Measurements from ENCODE around the gene FHL5. TPM values are rescaled to one million over a fixed set of nuclear protein-coding genes. Genes with fewer than 3 reads are reported as not detected.

Gene FHL5
- total and polyA plus RNA-seq, 2 donors (not counting 1 experiment from before 2014, with no cell fraction given): not detected

DNA sequence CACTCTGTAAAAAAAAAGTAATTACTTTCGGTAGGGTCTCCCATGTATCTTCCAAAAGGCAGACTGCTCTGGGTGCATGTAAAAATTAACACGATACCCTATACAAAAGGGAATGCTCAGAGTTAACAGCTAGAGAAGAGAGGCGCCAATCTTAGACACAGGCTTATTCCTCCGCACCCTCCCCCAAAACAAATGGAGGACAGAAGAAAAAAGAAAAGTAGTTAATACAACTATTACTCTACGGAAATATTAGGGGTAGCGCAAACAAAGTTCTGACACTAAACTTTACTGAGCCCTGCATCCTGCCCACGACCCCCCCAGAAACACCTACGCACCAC, 41.7 kb upstream of the FHL5 start:
- Histone ChIP-seq H3K4me2 (replicated peaks; ENCODE audit: low read depth, low read length, poor library complexity, severe bottlenecking) (peak overlapping the region; percentile 85), H4K20me1 (ENCODE audit: control insufficient read depth, insufficient read depth, low read length, poor library complexity, severe bottlenecking) (no peaks in the 10 kb centered on the region), H3K4me3 (ENCODE audit: control extremely low read depth in 1 of 5, extremely low read depth in 1 of 5, insufficient read depth in 1 of 5, low read depth in 2 of 5, low read length in 4 of 5) (peak overlapping the region; percentile 86 to 96 (median 93)), H3K9me3 (ENCODE audit: control extremely low read depth in 1 of 3, control insufficient read depth in 2 of 3, insufficient read depth in 1 of 3, low read length in 2 of 3) (no peaks in the 10 kb centered on the region), H3K36me3 (replicated peaks in 1 of 2; ENCODE audit: control extremely low read depth in 1 of 2, control insufficient read depth in 1 of 2, extremely low read depth in 1 of 2, insufficient read depth in 2 of 2, low read length in 1 of 2) (peaks cover 0 to 18% of the 10 kb centered on the region in 2 experiments), H3K27ac (ENCODE audit: low read length in 2 of 2) (peak overlapping the region; percentile 98 to 100), H3K4me1 (ENCODE audit: control insufficient read depth in 2 of 2, insufficient read depth in 2 of 2, low read length in 2 of 2) (peaks cover 17 to 19% of the 10 kb centered on the region in 2 donors), H3K79me2 (ENCODE audit: control insufficient read depth, insufficient read depth, low read length) (peaks cover 16% of the 10 kb centered on the region), H3K27me3 (replicated peaks in 1 of 4; ENCODE audit: control extremely low read depth in 1 of 4, control insufficient read depth in 3 of 4, insufficient read depth in 4 of 4, low read length in 3 of 4) (no peaks in the 10 kb centered on the region), H3K9ac (ENCODE audit: low read length) (peak overlapping the region; percentile 99), H2AFZ (ENCODE audit: insufficient read depth, low read depth, low read length, poor library complexity, severe bottlenecking) (peak overlapping the region; percentile 87)
- peak overlapping the region; percentile 100 for H3K27ac Mint-ChIP-seq
- no peaks in the 10 kb centered on the region for H3K27me3 Mint-ChIP-seq
- 0% methylated on average over 4 of the region's 8 CpGs for WGBS (ENCODE audit: insufficient coverage)
- ChIA-PET CTCF (no interaction called here), POLR2A (no interaction called here)
- no peaks in the 10 kb centered on the region for H3K9me3 Mint-ChIP-seq (ENCODE audit: insufficient read depth)
- H3K4me3 Mint-ChIP-seq: peak overlapping the region; percentile 100
- TF ChIP-seq, protein P1, sequence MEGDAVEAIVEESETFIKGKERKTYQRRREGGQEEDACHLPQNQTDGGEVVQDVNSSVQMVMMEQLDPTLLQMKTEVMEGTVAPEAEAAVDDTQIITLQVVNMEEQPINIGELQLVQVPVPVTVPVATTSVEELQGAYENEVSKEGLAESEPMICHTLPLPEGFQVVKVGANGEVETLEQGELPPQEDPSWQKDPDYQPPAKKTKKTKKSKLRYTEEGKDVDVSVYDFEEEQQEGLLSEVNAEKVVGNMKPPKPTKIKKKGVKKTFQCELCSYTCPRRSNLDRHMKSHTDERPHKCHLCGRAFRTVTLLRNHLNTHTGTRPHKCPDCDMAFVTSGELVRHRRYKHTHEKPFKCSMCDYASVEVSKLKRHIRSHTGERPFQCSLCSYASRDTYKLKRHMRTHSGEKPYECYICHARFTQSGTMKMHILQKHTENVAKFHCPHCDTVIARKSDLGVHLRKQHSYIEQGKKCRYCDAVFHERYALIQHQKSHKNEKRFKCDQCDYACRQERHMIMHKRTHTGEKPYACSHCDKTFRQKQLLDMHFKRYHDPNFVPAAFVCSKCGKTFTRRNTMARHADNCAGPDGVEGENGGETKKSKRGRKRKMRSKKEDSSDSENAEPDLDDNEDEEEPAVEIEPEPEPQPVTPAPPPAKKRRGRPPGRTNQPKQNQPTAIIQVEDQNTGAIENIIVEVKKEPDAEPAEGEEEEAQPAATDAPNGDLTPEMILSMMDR (IDR thresholded peaks at IDR 0.05): no peak
- no peak for TF ChIP-seq EZH2 (IDR thresholded peaks at IDR 0.05; ENCODE audit: borderline replicate concordance, insufficient read depth, low read depth, low read length, poor library complexity, severe bottlenecking)
- intact Hi-C loops (cut with micrococcal nuclease): loop anchor here (1.0 to 5.0 kb wide), 3 partner anchors 403 to 944 kb away; partner anchors contain the start of genes KLHL32, MANEA and MMS22L
- DNase-seq (no peak), ATAC-seq (ENCODE audit: low read depth) (peak; percentile 13)
- peaks cover 25% of the 10 kb centered on the region for H3K4me1 Mint-ChIP-seq

DNA sequence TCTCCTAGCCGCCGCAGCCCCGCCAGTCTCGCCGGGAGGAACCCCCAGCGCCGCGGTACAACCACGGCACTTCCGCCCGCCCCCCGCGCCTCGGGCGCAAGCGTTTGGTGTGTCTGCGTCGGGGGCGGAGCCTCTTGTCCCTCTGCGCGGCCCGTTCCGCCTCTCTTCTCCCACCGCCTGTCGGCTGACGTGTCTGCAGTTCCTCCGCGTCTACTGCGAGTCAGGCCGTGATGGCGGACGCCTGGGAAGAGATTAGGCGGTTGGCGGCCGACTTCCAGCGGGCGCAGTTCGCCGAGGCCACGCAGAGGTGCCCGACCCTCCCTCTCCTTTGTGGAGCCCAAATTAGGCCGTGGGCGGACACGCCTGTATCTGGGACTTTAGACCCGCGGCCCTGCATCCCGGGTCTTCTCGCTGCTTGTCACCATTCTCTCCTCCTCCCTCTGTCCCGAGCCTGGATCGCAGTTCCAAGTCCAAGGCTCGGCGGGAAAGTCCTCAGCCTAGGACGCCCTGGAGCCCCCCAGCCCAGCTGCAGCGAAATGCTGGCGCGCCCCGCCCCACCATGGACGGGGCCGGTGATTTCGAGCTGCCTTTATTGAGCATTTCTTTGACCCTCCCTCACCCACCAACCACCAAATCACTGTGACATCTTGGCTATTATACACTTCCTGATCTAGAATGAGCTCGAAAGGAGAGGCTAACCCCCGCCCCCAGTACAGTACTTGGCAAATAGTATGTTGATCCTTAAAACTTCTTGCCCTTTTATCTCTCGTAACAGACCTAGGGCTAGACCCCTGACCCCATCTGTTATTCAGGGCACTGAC, 41.1 kb upstream of the FHL5 start, which contains the start of gene UFL1:
Gene UFL1, plus strand, starts transcription at position 163 of the 821 bp plus-strand sequence. Its CDS starts 68 bp downstream, at position 231.
- Histone ChIP-seq H3K27me3 (replicated peaks in 1 of 4; ENCODE audit: control extremely low read depth in 1 of 4, control insufficient read depth in 3 of 4, insufficient read depth in 4 of 4, low read length in 3 of 4) (no peaks in the 10 kb centered on the region), H3K9me3 (ENCODE audit: control extremely low read depth in 1 of 3, control insufficient read depth in 2 of 3, insufficient read depth in 1 of 3, low read length in 2 of 3) (no peaks in the 10 kb centered on the region), H3K4me2 (replicated peaks; ENCODE audit: low read depth, low read length, poor library complexity, severe bottlenecking) (peak within 1 kb of the TSS; percentile 85), H3K79me2 (ENCODE audit: control insufficient read depth, insufficient read depth, low read length) (peaks cover 16% of the 10 kb centered on the region), H3K27ac (ENCODE audit: low read length in 2 of 2) (peak within 1 kb of the TSS; percentile 98 to 100), H3K9ac (ENCODE audit: low read length) (peak within 1 kb of the TSS; percentile 99), H3K36me3 (replicated peaks in 1 of 2; ENCODE audit: control extremely low read depth in 1 of 2, control insufficient read depth in 1 of 2, extremely low read depth in 1 of 2, insufficient read depth in 2 of 2, low read length in 1 of 2) (peaks cover 1 to 22% of the 10 kb centered on the region in 2 experiments), H4K20me1 (ENCODE audit: control insufficient read depth, insufficient read depth, low read length, poor library complexity, severe bottlenecking) (no peaks in the 10 kb centered on the region), H3K4me3 (ENCODE audit: control extremely low read depth in 1 of 5, extremely low read depth in 1 of 5, insufficient read depth in 1 of 5, low read depth in 2 of 5, low read length in 4 of 5) (peak within 1 kb of the TSS; percentile 86 to 96 (median 93)), H3K4me1 (ENCODE audit: control insufficient read depth in 2 of 2, insufficient read depth in 2 of 2, low read length in 2 of 2) (peaks cover 17 to 19% of the 10 kb centered on the region in 2 donors), H2AFZ (ENCODE audit: insufficient read depth, low read depth, low read length, poor library complexity, severe bottlenecking) (peak within 1 kb of the TSS; percentile 87)
- POLR2A ChIA-PET: interaction anchor here (0.6 to 1.2 kb wide), 3 partner anchors 376 to 945 kb away, joined by 3 to 8 read pairs (median 3); partner anchors contain the start of genes KLHL32 and NDUFAF4
- TF ChIP-seq, protein P1 (IDR thresholded peaks at IDR 0.05): peak; percentile 26
- TF ChIP-seq EZH2 (IDR thresholded peaks at IDR 0.05; ENCODE audit: borderline replicate concordance, insufficient read depth, low read depth, low read length, poor library complexity, severe bottlenecking): no peak
- under 1% methylated on average over 63 of the region's 63 CpGs for WGBS (ENCODE audit: insufficient coverage)
- Mint-ChIP-seq H3K27ac (peak within 1 kb of the TSS; percentile 100), H3K27me3 (no peaks in the 10 kb centered on the region), H3K4me3 (peak within 1 kb of the TSS; percentile 100), H3K9me3 (ENCODE audit: insufficient read depth) (no peaks in the 10 kb centered on the region), H3K4me1 (peaks cover 25% of the 10 kb centered on the region)
- CTCF ChIA-PET: no interaction called here
- DNase-seq: peak; percentile 96
- intact Hi-C loops (cut with micrococcal nuclease): loop anchor here (1.0 to 5.0 kb wide), 4 partner anchors 375 to 945 kb away; partner anchors contain the start of genes KLHL32, MANEA, MMS22L and NDUFAF4
- ATAC-seq (ENCODE audit: low read depth): peak; percentile 94

Measured in B cell (primary cell).